A673 (cell line): ENCODE results near the gene CRB1. TPM values are rescaled to one million over a fixed set of nuclear protein-coding genes. Genes with fewer than 3 reads are reported as not detected.

Experiments
- BruUV-seq: library from RNA; stranded (reverse); fragments of 400-500 nt; replicated peaks from 2 replicates; lab custom pipeline; 2021; lab: Mats Ljungman, UMichigan
- CTCF ChIA-PET: fragments of 300-600 bp; sonication (Branson Sonifier 250); formaldehyde crosslinking; loops from one replicate; lab custom pipeline; 2022; ENCODE audit warnings: antibody characterized with exemption; lab: Charles Lee
- POLR2A ChIA-PET: fragments of 300-600 bp; sonication (Branson Sonifier 250); formaldehyde crosslinking; loops from one replicate; lab custom pipeline; 2022; ENCODE audit warnings: antibody characterized with exemption; ENCODE audit not compliant: low non-redundant PET; lab: Charles Lee
- DNase-seq: peaks from one replicate; pipeline ENCODE4 v3.0.0-alpha.2; 2015; ENCODE audit warnings: low spot score
- H3K27ac ChIP-seq: fragments of 200-600 bp; sonication (generic); 2 replicates; pipeline ENCODE4 v1.5.1; 2016; ENCODE audit warnings: mixed run types, low read depth, mild to moderate bottlenecking, mixed read lengths, antibody characterized with exemption, low read length; ENCODE audit not compliant: poor library complexity, severe bottlenecking
- H3K27me3 ChIP-seq: fragments of 200-600 bp; sonication (generic); replicated peaks from 2 replicates; pipeline ENCODE4 v1.6.1; 2017; ENCODE audit warnings: mixed run types, low read depth, mild to moderate bottlenecking, mixed read lengths, antibody characterized with exemption, low read length; ENCODE audit not compliant: insufficient read depth, poor library complexity
- H3K36me3 ChIP-seq: fragments of 200-600 bp; sonication (generic); 2 replicates; pipeline ENCODE4 v1.6.1; 2016; ENCODE audit warnings: mixed run types, mild to moderate bottlenecking, mixed read lengths, antibody characterized with exemption, low read length; ENCODE audit not compliant: insufficient read depth, poor library complexity, severe bottlenecking
- H3K4me1 ChIP-seq: fragments of 200-600 bp; sonication (generic); 2 replicates; pipeline ENCODE4 v1.6.1; 2017; ENCODE audit warnings: mixed run types, mild to moderate bottlenecking, mixed read lengths, antibody characterized with exemption, low read length; ENCODE audit not compliant: insufficient read depth, poor library complexity, severe bottlenecking
- H3K4me3 ChIP-seq: fragments of 200-600 bp; sonication (generic); 2 replicates; pipeline ENCODE4 v1.5.1; 2016; ENCODE audit warnings: low read depth, mixed run types, mild to moderate bottlenecking, mixed read lengths, low read length; ENCODE audit not compliant: poor library complexity, severe bottlenecking
- H3K9me3 ChIP-seq: fragments of 200-600 bp; sonication (generic); 2 replicates; pipeline ENCODE4 v1.6.1; 2016; ENCODE audit warnings: mixed run types, low read depth, mild to moderate bottlenecking, mixed read lengths, antibody characterized with exemption, low read length; ENCODE audit not compliant: poor library complexity, severe bottlenecking
- EZH2 ChIP-seq: fragments of 200-600 bp; sonication (generic); IDR thresholded peaks from 2 replicates; pipeline ENCODE4 v1.6.1; 2017; ENCODE audit warnings: borderline replicate concordance, low read depth, mild to moderate bottlenecking, mixed read lengths, antibody characterized with exemption, low read length; ENCODE audit not compliant: poor library complexity, severe bottlenecking
- intact Hi-C: fragments of 100-400 bp; cut with micrococcal nuclease; formaldehyde crosslinking; loops from one replicate; pipeline ENCODE4 v1.10.0; 2022; ENCODE audit not compliant: unreplicated experiment
- total RNA-seq: library from RNA; stranded (reverse); gene quantifications from 2 replicates; pipeline ENCODE4 v1.2.3, GENCODE V29; 2021
- TF ChIP-seq, protein P1 (sequence below): fragments of 300-800, 200-600 bp; sonication (generic); conservative IDR thresholded peaks from 2 replicates; pipeline ENCODE4 v1.5.1; 2017; ENCODE audit warnings: low read depth, mild to moderate bottlenecking, antibody characterized with exemption, low read length, moderate library complexity, mixed read lengths

Gene CRB1
- total RNA-seq, 1 experiment from 2014 or later = not detected

DNA sequence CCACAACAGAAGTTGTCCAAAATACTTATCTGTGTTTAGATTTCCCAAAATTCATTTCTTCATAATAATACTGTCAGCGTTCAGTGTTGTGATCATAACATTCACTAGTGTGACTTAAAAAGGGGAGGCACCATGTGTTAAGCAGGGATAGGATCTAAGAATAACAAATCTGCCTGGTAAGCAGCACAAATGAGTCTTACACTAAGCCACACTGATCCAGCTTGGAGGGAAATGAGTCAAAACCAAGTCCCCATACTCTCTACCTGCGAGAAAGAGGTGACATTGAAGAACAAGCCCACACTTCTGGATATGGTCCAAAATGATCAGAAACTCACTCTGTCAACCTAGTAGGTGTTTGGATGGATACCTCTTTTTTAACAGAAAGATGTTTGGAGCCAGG lies 145.5 kb downstream of the CRB1 start:
- CTCF ChIA-PET = no interaction called here

GRCh38 chr1:197415221-197415620 lies 147.2 kb downstream of the CRB1 start:
- Histone ChIP-seq H3K36me3 (no peaks in the 10 kb centered on the region), H3K27ac (no peak overlapping the region), H3K9me3 (no peaks in the 10 kb centered on the region), H3K27me3 (no peaks in the 10 kb centered on the region), H3K4me1 (no peaks in the 10 kb centered on the region), H3K4me3 (no peak overlapping the region)
- DNase-seq = no peak
- CTCF ChIA-PET = no interaction called here
- TF ChIP-seq, protein P1, sequence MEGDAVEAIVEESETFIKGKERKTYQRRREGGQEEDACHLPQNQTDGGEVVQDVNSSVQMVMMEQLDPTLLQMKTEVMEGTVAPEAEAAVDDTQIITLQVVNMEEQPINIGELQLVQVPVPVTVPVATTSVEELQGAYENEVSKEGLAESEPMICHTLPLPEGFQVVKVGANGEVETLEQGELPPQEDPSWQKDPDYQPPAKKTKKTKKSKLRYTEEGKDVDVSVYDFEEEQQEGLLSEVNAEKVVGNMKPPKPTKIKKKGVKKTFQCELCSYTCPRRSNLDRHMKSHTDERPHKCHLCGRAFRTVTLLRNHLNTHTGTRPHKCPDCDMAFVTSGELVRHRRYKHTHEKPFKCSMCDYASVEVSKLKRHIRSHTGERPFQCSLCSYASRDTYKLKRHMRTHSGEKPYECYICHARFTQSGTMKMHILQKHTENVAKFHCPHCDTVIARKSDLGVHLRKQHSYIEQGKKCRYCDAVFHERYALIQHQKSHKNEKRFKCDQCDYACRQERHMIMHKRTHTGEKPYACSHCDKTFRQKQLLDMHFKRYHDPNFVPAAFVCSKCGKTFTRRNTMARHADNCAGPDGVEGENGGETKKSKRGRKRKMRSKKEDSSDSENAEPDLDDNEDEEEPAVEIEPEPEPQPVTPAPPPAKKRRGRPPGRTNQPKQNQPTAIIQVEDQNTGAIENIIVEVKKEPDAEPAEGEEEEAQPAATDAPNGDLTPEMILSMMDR = no peak
- no peak for TF ChIP-seq EZH2
- BruUV-seq = no TSS peak
- POLR2A ChIA-PET = no interaction called here
- intact Hi-C loops = no loop called here

More for the DNA sequence above, 145.5 kb downstream of the CRB1 start:
- H3K27me3 ChIP-seq = no peaks in the 10 kb centered on the region
- H3K4me3 ChIP-seq = no peak overlapping the region
- TF ChIP-seq, protein P1 = no peak
- no peak for TF ChIP-seq EZH2
- no TSS peak for BruUV-seq
- POLR2A ChIA-PET = no interaction called here
- no peaks in the 10 kb centered on the region for H3K9me3 ChIP-seq
- intact Hi-C loops = no loop called here
- H3K4me1 ChIP-seq = no peaks in the 10 kb centered on the region
- H3K36me3 ChIP-seq = no peaks in the 10 kb centered on the region
- H3K27ac ChIP-seq = no peak overlapping the region
- no peak for DNase-seq

DNA sequence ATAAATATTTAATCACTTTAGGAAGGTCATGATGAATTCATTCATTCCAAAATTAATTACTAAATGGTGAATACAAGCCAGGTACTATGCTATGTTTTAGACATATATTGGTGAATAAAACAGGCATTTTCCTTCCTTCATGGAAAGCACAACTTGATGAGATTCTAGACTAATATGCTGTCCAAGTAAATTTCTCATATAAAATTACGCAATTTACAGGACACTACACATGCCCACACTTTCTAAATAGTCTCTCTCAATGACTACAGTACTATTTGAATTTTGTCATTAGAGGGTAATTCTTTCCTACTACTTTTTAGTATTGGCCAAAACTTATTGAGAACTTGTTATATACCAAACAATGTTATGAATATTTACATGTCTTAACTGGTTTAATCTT lies 150.6 kb downstream of the CRB1 start:
- no peaks in the 10 kb centered on the region for H3K4me1 ChIP-seq
- no TSS peak for BruUV-seq
- no peak overlapping the region for H3K27ac ChIP-seq
- no peaks in the 10 kb centered on the region for H3K36me3 ChIP-seq
- no peaks in the 10 kb centered on the region for H3K9me3 ChIP-seq
- no peak for TF ChIP-seq EZH2
- TF ChIP-seq, protein P1 = no peak
- intact Hi-C loops = no loop called here
- H3K27me3 ChIP-seq = no peaks in the 10 kb centered on the region
- POLR2A ChIA-PET = no interaction called here
- CTCF ChIA-PET = no interaction called here
- H3K4me3 ChIP-seq = no peak overlapping the region
- no peak for DNase-seq
